Measurements from ENCODE around the gene ZMYND8. TPM values are rescaled to one million over a fixed set of nuclear protein-coding genes. Genes with fewer than 3 reads are reported as not detected.

The ZMYND8 gene
- total and polyA plus RNA-seq, 2 of the 4 experiments (the other 2 are of a cell fraction) = 24.0 to 28.2 TPM

- TF ChIP-seq USF2 (IDR thresholded peaks at IDR 0.05; ENCODE audit: low read depth, low read length) (no peak), RAD21 (IDR thresholded peaks at IDR 0.05; ENCODE audit: low read length) (no peak), SMC3 (IDR thresholded peaks at IDR 0.05; ENCODE audit: low read depth, low read length) (no peak), RFX5 (IDR thresholded peaks at IDR 0.05; ENCODE audit: low read depth, low read length) (no peak), CEBPB (IDR thresholded peaks at IDR 0.05; ENCODE audit: low read depth, low read length) (no peak), BHLHE40 (IDR thresholded peaks at IDR 0.05; ENCODE audit: low read depth, low read length) (no peak), RCOR1 (IDR thresholded peaks at IDR 0.05; ENCODE audit: insufficient replicate concordance, low read length) (no peak), MXI1 (IDR thresholded peaks at IDR 0.05; ENCODE audit: borderline replicate concordance, low read depth, low read length) (no peak)
Observed at GRCh38 chr20:47195573-47195972, 160.9 kb downstream of the ZMYND8 start (continued).

Measured in IMR-90 (cell line).